CD4-positive, alpha-beta T cell (primary cell): ENCODE measurements around the gene STXBP2. TPM values are rescaled to one million over a fixed set of nuclear protein-coding genes. Genes with fewer than 3 reads are reported as not detected.

ENCODE experiments used
- ATAC-seq: fragments of 200-7000 bp; cut with Tn5 transposase; one replicate; pipeline ENCODE4 v1.10.0; 2022; ENCODE audit warnings: mild to moderate bottlenecking; ENCODE audit not compliant: poor library complexity
- CTCF ChIA-PET: fragments of 350-600 bp; sonication (Branson Sonifier 250); formaldehyde crosslinking; loops from one replicate; lab custom pipeline; 2021; ENCODE audit warnings: antibody characterized with exemption, inconsistent platforms; lab: Charles Lee
- POLR2A ChIA-PET: fragments of 350-600 bp; sonication (Branson Sonifier 250); formaldehyde crosslinking; loops from one replicate; lab custom pipeline; 2021; ENCODE audit warnings: antibody characterized with exemption, inconsistent platforms; lab: Charles Lee
- DNase-seq, 14 experiments: peaks; one replicate each; pipeline ENCODE4 v3.0.0-alpha.2; 2013 to 2020; ENCODE audit warnings: mixed read lengths in 2 of 14
- H3K27ac ChIP-seq, 2 donors: one replicate each; pipeline versions ENCODE4 v1.5.1 to v1.7.0; 2013; ENCODE audit warnings: low read length in 2 of 2, low read depth in 1 of 2, mild to moderate bottlenecking in 1 of 2
- H3K27me3 ChIP-seq, 2 experiments: 1 replicate in 1 of 2; 2 replicates in 1 of 2; pipeline versions ENCODE4 v1.6.1 to v1.7.0; 2013; ENCODE audit warnings: low read length in 2 of 2, control low read depth in 1 of 2, mild to moderate bottlenecking in 1 of 2, moderate library complexity in 1 of 2; ENCODE audit not compliant: insufficient read depth in 2 of 2, control insufficient read depth in 1 of 2
- H3K36me3 ChIP-seq: one replicate; pipeline ENCODE4 v1.6.1; 2013; ENCODE audit warnings: low read length, control low read depth; ENCODE audit not compliant: insufficient read depth
- H3K4me1 ChIP-seq: one replicate; pipeline ENCODE4 v1.6.1; 2013; ENCODE audit warnings: low read length, control low read depth; ENCODE audit not compliant: insufficient read depth
- H3K4me3 ChIP-seq: one replicate; pipeline ENCODE4 v1.5.1; 2013; ENCODE audit warnings: mild to moderate bottlenecking, low read length, moderate library complexity
- H3K9me3 ChIP-seq, 2 experiments: 1 replicate in 1 of 2; 2 replicates in 1 of 2; pipeline versions ENCODE4 v1.6.1 to v1.7.0; 2013; ENCODE audit warnings: low read length in 2 of 2, mild to moderate bottlenecking in 2 of 2, control low read depth in 1 of 2, moderate library complexity in 1 of 2; ENCODE audit not compliant: control insufficient read depth in 1 of 2, insufficient read depth in 1 of 2
- H3K27ac Mint-ChIP-seq: one replicate; pipeline ENCODE4 v1.8.0; 2020; ENCODE audit warnings: mixed read lengths
- H3K27me3 Mint-ChIP-seq: one replicate; pipeline ENCODE4 v1.8.0; 2021; ENCODE audit warnings: mixed read lengths
- H3K36me3 Mint-ChIP-seq: one replicate; pipeline ENCODE4 v1.8.0; 2021; ENCODE audit warnings: low read depth, mixed read lengths
- H3K4me1 Mint-ChIP-seq: one replicate; pipeline ENCODE4 v1.8.0; 2021; ENCODE audit warnings: low read depth, mixed read lengths
- H3K4me3 Mint-ChIP-seq: one replicate; pipeline ENCODE4 v1.8.0; 2020; ENCODE audit warnings: mild to moderate bottlenecking, mixed read lengths
- H3K9me3 Mint-ChIP-seq: one replicate; pipeline ENCODE4 v1.8.0; 2020; ENCODE audit warnings: mixed read lengths
- intact Hi-C, 2 experiments: fragments of 100-400 bp; cut with DNase I in 1 of 2; cut with micrococcal nuclease in 1 of 2; formaldehyde crosslinking; loops; one replicate each; pipeline versions ENCODE4 v1.15.1 to v1.9.0; 2023 to 2025; cut with DNase I, micrococcal nuclease
- total RNA-seq, 174 experiments: library from RNA in 2 of 174; stranded (reverse) in 2 of 174; gene quantifications; one replicate each; pipeline ENCODE4 v1.2.3 and lab custom pipeline; 2021 to 2026
- TF ChIP-seq, protein P1 (sequence below): fragments of 200-600 bp; IDR thresholded peaks from one replicate; pipeline ENCODE4 v1.8.0; 2022; ENCODE audit warnings: antibody characterized with exemption, mild to moderate bottlenecking

The STXBP2 gene
- total RNA-seq, 2 experiments from 2014 or later: 234 to 241 TPM

DNA sequence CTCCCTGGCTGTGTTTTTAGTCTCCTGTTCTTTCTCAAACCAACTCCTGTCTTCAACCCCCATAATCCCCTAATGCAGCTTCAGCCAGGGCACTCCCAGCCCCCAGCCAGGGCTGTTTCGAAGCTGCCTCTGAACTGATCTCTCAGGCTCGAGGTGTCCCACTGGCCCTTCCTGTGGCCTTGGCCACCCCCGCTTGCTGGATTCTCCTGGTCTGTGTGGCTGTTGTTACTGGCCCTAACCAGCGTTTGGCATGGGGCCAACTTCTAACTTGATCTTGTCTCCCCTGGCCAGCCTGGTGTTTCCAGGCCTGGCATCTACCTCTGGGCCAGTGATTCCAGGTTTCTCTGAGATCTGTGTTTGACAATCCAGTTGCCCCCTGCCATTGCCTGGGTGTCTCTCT is 18.6 kb upstream of the STXBP2 start:
- POLR2A ChIA-PET: no interaction called here
- Histone ChIP-seq H3K4me1 (no peaks in the 10 kb centered on the region), H3K9me3 (peaks cover 0 to 9% of the 10 kb centered on the region in 2 experiments), H3K36me3 (peaks cover 54% of the 10 kb centered on the region), H3K27me3 (no peaks in the 10 kb centered on the region), H3K4me3 (no peak overlapping the region), H3K27ac (no peak overlapping the region)
- peaks cover 46% of the 10 kb centered on the region for H3K36me3 Mint-ChIP-seq
- intact Hi-C loops: no loop called here
- H3K4me1 Mint-ChIP-seq: peaks cover 4% of the 10 kb centered on the region
- no peak overlapping the region for H3K27ac Mint-ChIP-seq
- no peak overlapping the region for H3K4me3 Mint-ChIP-seq
- TF ChIP-seq, protein P1, sequence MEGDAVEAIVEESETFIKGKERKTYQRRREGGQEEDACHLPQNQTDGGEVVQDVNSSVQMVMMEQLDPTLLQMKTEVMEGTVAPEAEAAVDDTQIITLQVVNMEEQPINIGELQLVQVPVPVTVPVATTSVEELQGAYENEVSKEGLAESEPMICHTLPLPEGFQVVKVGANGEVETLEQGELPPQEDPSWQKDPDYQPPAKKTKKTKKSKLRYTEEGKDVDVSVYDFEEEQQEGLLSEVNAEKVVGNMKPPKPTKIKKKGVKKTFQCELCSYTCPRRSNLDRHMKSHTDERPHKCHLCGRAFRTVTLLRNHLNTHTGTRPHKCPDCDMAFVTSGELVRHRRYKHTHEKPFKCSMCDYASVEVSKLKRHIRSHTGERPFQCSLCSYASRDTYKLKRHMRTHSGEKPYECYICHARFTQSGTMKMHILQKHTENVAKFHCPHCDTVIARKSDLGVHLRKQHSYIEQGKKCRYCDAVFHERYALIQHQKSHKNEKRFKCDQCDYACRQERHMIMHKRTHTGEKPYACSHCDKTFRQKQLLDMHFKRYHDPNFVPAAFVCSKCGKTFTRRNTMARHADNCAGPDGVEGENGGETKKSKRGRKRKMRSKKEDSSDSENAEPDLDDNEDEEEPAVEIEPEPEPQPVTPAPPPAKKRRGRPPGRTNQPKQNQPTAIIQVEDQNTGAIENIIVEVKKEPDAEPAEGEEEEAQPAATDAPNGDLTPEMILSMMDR: no peak
- no peaks in the 10 kb centered on the region for H3K27me3 Mint-ChIP-seq
- DNase-seq: no peak
- H3K9me3 Mint-ChIP-seq: no peaks in the 10 kb centered on the region
- CTCF ChIA-PET: no interaction called here
- ATAC-seq: no peak

DNA sequence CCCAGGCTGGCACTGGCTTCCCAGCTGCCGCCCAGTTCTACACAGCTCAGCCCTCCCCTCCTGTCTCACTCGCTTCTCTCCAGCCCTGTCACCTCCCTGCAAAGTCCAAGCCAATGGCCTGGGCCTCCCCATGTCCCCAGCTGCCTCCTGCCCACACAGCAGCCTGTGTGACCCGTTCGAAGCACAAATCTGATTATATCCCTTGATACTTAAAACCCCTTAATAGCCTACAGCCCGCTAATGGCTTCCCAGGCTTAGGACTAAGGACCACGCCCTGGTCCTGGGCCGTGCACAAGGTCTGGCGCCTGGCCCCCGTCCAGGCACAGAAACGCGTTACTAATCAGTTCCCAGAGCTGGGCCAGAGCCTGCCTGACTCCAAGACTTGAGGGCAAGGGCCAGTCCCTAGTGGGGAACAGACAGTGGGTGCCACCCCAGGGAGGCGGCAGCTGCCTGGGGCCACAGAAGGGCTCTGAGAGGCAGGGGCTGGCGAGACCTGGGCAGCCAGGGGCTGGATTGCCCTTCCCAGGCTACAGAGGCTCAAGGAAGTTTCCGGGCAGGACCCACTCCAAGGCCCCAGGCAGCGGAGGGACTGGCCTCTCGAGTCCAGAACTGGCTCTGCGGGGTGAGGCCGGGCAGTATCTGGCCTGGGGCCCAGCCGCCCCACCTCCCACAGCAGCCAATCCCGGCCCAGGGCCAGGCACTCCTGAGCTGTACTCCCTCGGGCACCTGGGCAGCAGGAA is 18.0 kb upstream of the STXBP2 start:
- no peak for ATAC-seq
- POLR2A ChIA-PET: interaction anchor here (1.0 kb wide), 1 partner anchor 11 kb away, joined by 4 read pairs; the partner anchor contains the start of genes PET100 and XAB2

DNA sequence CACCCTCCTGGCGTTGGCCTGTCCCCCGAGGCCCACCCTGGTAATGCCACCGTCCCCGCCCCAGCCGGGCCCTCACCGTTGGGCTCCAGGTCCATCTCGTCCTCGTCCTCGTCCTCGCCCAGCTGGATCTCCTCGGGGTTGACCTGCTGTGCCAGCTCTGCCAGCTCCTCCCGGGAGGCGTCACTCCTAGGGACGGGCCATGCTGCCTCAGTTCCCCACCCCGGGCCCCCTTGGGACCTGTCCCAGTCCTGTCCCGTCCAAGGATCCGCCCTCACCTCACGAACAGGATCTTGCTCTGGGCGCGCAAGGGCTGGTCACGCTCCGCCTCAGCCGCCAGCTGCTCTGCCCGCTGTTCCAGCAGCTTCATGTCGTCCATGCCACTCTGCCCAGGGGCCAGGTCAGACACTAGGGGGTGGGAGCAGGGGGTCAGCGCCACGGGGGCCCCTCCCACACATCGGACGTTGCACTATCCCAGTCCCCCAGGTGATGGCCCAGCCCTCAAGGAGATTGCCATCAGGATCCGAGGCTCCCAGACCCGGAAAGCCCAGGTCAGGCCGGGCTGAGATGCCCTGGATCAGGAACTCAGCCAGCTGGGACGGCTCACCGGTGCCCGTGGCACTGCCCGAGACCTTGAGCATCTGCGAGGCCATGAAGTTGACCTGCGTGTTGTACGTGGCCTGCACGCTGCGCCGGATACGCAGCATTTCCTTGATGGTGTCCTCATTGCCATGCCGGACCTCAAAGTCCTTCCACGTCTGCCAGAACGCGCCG is 17.1 kb upstream of the STXBP2 start:
- Histone ChIP-seq H3K4me1 (no peaks in the 10 kb centered on the region), H3K27ac (no peak overlapping the region), H3K36me3 (peaks cover 67% of the 10 kb centered on the region), H3K27me3 (no peaks in the 10 kb centered on the region), H3K9me3 (peaks cover 0 to 9% of the 10 kb centered on the region in 2 experiments), H3K4me3 (no peak overlapping the region)
- no peak for ATAC-seq
- Mint-ChIP-seq H3K9me3 (no peaks in the 10 kb centered on the region), H3K4me3 (no peak overlapping the region), H3K4me1 (peaks cover 4% of the 10 kb centered on the region), H3K27me3 (no peaks in the 10 kb centered on the region), H3K36me3 (peaks cover 58% of the 10 kb centered on the region), H3K27ac (no peak overlapping the region)
- ChIA-PET POLR2A (interaction anchor here (1.0 kb wide), 1 partner anchor 10 kb away, joined by 4 read pairs; the partner anchor contains the start of genes PET100 and XAB2), CTCF (no interaction called here)
- intact Hi-C loops: no loop called here
- DNase-seq: no peak
- TF ChIP-seq, protein P1: no peak

More for the DNA sequence above, 18.0 kb upstream of the STXBP2 start:
- no peak overlapping the region for H3K4me3 ChIP-seq
- no peak overlapping the region for H3K4me3 Mint-ChIP-seq
- intact Hi-C loops: no loop called here
- no peaks in the 10 kb centered on the region for H3K9me3 Mint-ChIP-seq
- no peak overlapping the region for H3K27ac ChIP-seq
- no peaks in the 10 kb centered on the region for H3K27me3 Mint-ChIP-seq
- H3K36me3 Mint-ChIP-seq: peaks cover 49% of the 10 kb centered on the region
- CTCF ChIA-PET: no interaction called here
- H3K9me3 ChIP-seq: peaks cover 0 to 9% of the 10 kb centered on the region in 2 experiments
- H3K27ac Mint-ChIP-seq: no peak overlapping the region
- peaks cover 59% of the 10 kb centered on the region for H3K36me3 ChIP-seq
- TF ChIP-seq, protein P1: no peak
- no peaks in the 10 kb centered on the region for H3K27me3 ChIP-seq
- H3K4me1 ChIP-seq: no peaks in the 10 kb centered on the region
- H3K4me1 Mint-ChIP-seq: peaks cover 4% of the 10 kb centered on the region
- DNase-seq: no peak
